Measurements from ENCODE around the gene SCD.

DNA sequence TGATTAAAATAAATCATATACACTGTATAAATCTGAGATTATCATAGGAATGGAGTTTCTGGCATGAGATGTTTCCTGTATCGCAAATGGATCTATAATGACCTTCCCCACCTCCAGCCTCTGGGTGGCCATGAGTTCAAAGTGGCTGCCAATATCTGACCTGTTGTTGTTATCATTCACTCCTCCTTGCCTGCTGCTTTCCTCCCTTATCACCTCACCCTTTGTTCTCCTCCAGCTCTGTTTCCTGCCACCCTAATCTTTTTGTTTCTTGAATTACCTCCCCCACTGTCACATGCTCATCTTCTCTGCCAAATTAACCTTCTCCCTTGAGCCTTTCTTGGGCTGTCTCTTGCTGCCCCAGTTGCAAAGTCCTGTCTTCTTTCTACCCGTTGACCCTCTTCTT lies 12.0 kb downstream of the SCD start:
- TF ChIP-seq, protein P1, sequence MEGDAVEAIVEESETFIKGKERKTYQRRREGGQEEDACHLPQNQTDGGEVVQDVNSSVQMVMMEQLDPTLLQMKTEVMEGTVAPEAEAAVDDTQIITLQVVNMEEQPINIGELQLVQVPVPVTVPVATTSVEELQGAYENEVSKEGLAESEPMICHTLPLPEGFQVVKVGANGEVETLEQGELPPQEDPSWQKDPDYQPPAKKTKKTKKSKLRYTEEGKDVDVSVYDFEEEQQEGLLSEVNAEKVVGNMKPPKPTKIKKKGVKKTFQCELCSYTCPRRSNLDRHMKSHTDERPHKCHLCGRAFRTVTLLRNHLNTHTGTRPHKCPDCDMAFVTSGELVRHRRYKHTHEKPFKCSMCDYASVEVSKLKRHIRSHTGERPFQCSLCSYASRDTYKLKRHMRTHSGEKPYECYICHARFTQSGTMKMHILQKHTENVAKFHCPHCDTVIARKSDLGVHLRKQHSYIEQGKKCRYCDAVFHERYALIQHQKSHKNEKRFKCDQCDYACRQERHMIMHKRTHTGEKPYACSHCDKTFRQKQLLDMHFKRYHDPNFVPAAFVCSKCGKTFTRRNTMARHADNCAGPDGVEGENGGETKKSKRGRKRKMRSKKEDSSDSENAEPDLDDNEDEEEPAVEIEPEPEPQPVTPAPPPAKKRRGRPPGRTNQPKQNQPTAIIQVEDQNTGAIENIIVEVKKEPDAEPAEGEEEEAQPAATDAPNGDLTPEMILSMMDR (IDR thresholded peaks at IDR 0.05; ENCODE audit: low read depth, low read length, missing input control): no peak
- TF ChIP-seq EGR1 (IDR thresholded peaks at IDR 0.05; ENCODE audit: low read depth in 2 of 2): no peak
- no peak for TF ChIP-seq TAF1 (conservative IDR thresholded peaks at IDR 0.05)
- TF ChIP-seq FOXA1 (IDR thresholded peaks at IDR 0.05): no peak
- no peak for TF ChIP-seq RAD21 (IDR thresholded peaks at IDR 0.05)
- TF ChIP-seq HNF4G (IDR thresholded peaks at IDR 0.05): no peak
- TF ChIP-seq JUND (IDR thresholded peaks at IDR 0.05): no peak
